GM12878 (cell line): ENCODE measurements around the gene MELTF. TPM values are rescaled to one million over a fixed set of nuclear protein-coding genes. Genes with fewer than 3 reads are reported as not detected.

Experiments
- ATAC-seq: fragments of 200-7000 bp; cut with Tn5 transposase; 3 replicates; pipeline ENCODE4 v1.9.1; 2020; ENCODE audit warnings: mild to moderate bottlenecking, moderate library complexity
- BruUV-seq: library from RNA; stranded (reverse); fragments of 400-500 nt; replicated peaks from 2 replicates; lab custom pipeline; 2021; lab: Mats Ljungman, UMichigan
- CTCF ChIA-PET: fragments of 300-600 bp; sonication (Branson Sonifier 250); formaldehyde crosslinking; extraction: SDS; loops from one replicate; lab custom pipeline; 2021; ENCODE audit warnings: inconsistent platforms; lab: Yijun Ruan, JAX
- POLR2A ChIA-PET: fragments of 350-600 bp; formaldehyde crosslinking; extraction: SDS; loops from one replicate; lab custom pipeline; 2021; ENCODE audit warnings: inconsistent platforms; lab: Charles Lee
- RAD21 ChIA-PET: fragments of 300-600 bp; sonication (Branson Sonifier 250); formaldehyde crosslinking; loops from one replicate; lab custom pipeline; 2023; ENCODE audit warnings: antibody characterized with exemption; ENCODE audit not compliant: unreplicated experiment; lab: Charles Lee
- SMC1A ChIA-PET: fragments of 300-600 bp; sonication (Branson Sonifier 250); formaldehyde crosslinking; loops from one replicate; lab custom pipeline; 2023; ENCODE audit not compliant: unreplicated experiment, uncharacterized antibody; lab: Charles Lee
- DNase-seq: peaks from one replicate; pipeline ENCODE4 v3.0.0-alpha.2; 2011; ENCODE audit warnings: low read depth, low spot score
- FAIRE-seq: peaks from 3 replicates; lab custom pipeline; 2011; peaks lifted over from hg19 to GRCh38; lab: Jason Lieb, UNC
- H2AFZ ChIP-seq: 2 replicates; pipeline ENCODE4 v1.6.0; 2011; ENCODE audit warnings: low read depth, low read length, control low read depth; ENCODE audit not compliant: control insufficient read depth
- H3K27ac ChIP-seq: 2 replicates; pipeline ENCODE4 v1.5.1; 2011; ENCODE audit warnings: control low read depth; ENCODE audit not compliant: control insufficient read depth, insufficient read depth
- H3K27me3 ChIP-seq, 2 experiments: replicated peaks in 1 of 2; 2 replicates each; pipeline versions ENCODE4 v1.6.0 to v1.6.1; 2011; ENCODE audit warnings: low read length in 1 of 2; ENCODE audit not compliant: control insufficient read depth in 2 of 2, insufficient read depth in 2 of 2
- H3K36me3 ChIP-seq, 2 experiments: 2 replicates each; pipeline ENCODE4 v1.5.1; 2011; ENCODE audit warnings: low read length in 1 of 2; ENCODE audit not compliant: control insufficient read depth in 2 of 2, insufficient read depth in 2 of 2
- H3K4me1 ChIP-seq: 2 replicates; pipeline ENCODE4 v1.6.1; 2011; ENCODE audit warnings: mild to moderate bottlenecking, low read length, moderate library complexity, mixed read lengths; ENCODE audit not compliant: control insufficient read depth, insufficient read depth
- H3K4me2 ChIP-seq: 2 replicates; pipeline ENCODE4 v1.6.0; 2011; ENCODE audit warnings: control low read depth; ENCODE audit not compliant: control insufficient read depth, insufficient read depth
- H3K4me3 ChIP-seq: fragments of 200-600 bp; sonication (generic); 2 replicates; pipeline ENCODE4 v1.5.1; 2016
- H3K79me2 ChIP-seq: 2 replicates; pipeline ENCODE4 v1.6.0; 2011; ENCODE audit warnings: low read length; ENCODE audit not compliant: control insufficient read depth, insufficient read depth
- H3K9ac ChIP-seq: 2 replicates; pipeline ENCODE4 v1.8.0; 2011; ENCODE audit warnings: low read length, control low read depth, mixed read lengths; ENCODE audit not compliant: control insufficient read depth, insufficient read depth
- H3K9me3 ChIP-seq: replicated peaks from 3 replicates; pipeline ENCODE4 v1.5.1; 2011; ENCODE audit warnings: mild to moderate bottlenecking, low read length; ENCODE audit not compliant: control insufficient read depth, insufficient read depth
- H4K20me1 ChIP-seq: 2 replicates; pipeline ENCODE4 v1.6.0; 2011; ENCODE audit not compliant: control insufficient read depth, insufficient read depth
- CEBPB ChIP-seq, 2 experiments: fragments of 150-350 bp in 1 of 2; IDR thresholded peaks; 2 replicates each; pipeline ENCODE4 v1.6.1; 2012 to 2014; ENCODE audit warnings: low read depth in 2 of 2, low read length in 2 of 2, borderline replicate concordance in 1 of 2, inconsistent platforms in 1 of 2
- ELK1 ChIP-seq: IDR thresholded peaks from 2 replicates; pipeline ENCODE4 v1.6.1; 2012; ENCODE audit warnings: low read depth, low read length, improper control_type of control experiment
- GATAD2B ChIP-seq: fragments of 450-650 bp; conservative IDR thresholded peaks from 2 replicates; pipeline ENCODE4 v1.6.1; 2017; ENCODE audit warnings: low read depth, mild to moderate bottlenecking, moderate library complexity
- LARP7 ChIP-seq: fragments of 450-650 bp; IDR thresholded peaks from 2 replicates; pipeline ENCODE4 v1.6.1; 2017; ENCODE audit warnings: mild to moderate bottlenecking
- MTA3 ChIP-seq: IDR thresholded peaks from 2 replicates; pipeline ENCODE4 v1.6.1; 2012; ENCODE audit warnings: low read length, inconsistent platforms, borderline replicate concordance
- NBN ChIP-seq: fragments of 450-650 bp; IDR thresholded peaks from 2 replicates; pipeline ENCODE4 v1.6.1; 2016
- NR2C2 ChIP-seq: IDR thresholded peaks from 2 replicates; pipeline ENCODE4 v1.6.1; 2011; ENCODE audit warnings: borderline replicate concordance, low read depth; ENCODE audit not compliant: control insufficient read depth, insufficient read length
- RFX5 ChIP-seq: IDR thresholded peaks from 2 replicates; pipeline ENCODE4 v1.6.1; 2011; ENCODE audit warnings: low read depth, low read length, improper control_type of control experiment
- RUNX3 ChIP-seq: IDR thresholded peaks from 2 replicates; pipeline ENCODE4 v1.6.1; 2012; ENCODE audit warnings: low read length, inconsistent platforms
- SREBF2 ChIP-seq: IDR thresholded peaks from 2 replicates; pipeline ENCODE4 v1.6.1; 2012; ENCODE audit warnings: mild to moderate bottlenecking, low read length
- STAT1 ChIP-seq: fragments of 450-650 bp; conservative IDR thresholded peaks from 2 replicates; pipeline ENCODE4 v1.6.1; 2014; ENCODE audit warnings: antibody characterized with exemption, mild to moderate bottlenecking
- TBL1XR1 ChIP-seq: IDR thresholded peaks from 2 replicates; pipeline ENCODE4 v1.6.1; 2012; ENCODE audit warnings: low read depth, low read length, improper control_type of control experiment
- ZNF274 ChIP-seq: IDR thresholded peaks from one replicate; pipeline ENCODE4 v1.8.0; 2011; ENCODE audit not compliant: insufficient read length, insufficient read depth
- whole genome bisulfite sequencing: methylation state at CpG from one replicate; pipeline ENCODE4 v1.1.6; 2016; ENCODE audit warnings: low lambda C conversion rate; ENCODE audit not compliant: insufficient replicate concordance, insufficient coverage; ENCODE audit errors: missing lambda C conversion rate; 5-methylcytosine and 5-hydroxymethylcytosine counted together
- in situ Hi-C: fragments of 300-500 bp; cut with MboI; formaldehyde crosslinking; loops from 9 replicates; pipeline ENCODE4 v1.14.3; 2018; ENCODE audit warnings: mixed read lengths
- intact Hi-C: fragments of 100-400 bp; cut with micrococcal nuclease; formaldehyde crosslinking; loops from one replicate; pipeline ENCODE4 v1.14.2; 2022; ENCODE audit not compliant: unreplicated experiment
- polyA plus RNA-seq, 11 experiments: library from polyadenylated mRNA; depleted of rRNA in 4 of 11; unstranded in 6 of 11; stranded (reverse) in 5 of 11; fragments of >200 nt; fragmentation: Nextera tagmentation in 4 of 11; fragmentation: Illumina TruSeq in 1 of 11; extraction: Ambion mirVana in 4 of 11; extraction: Trizol in 1 of 11; gene quantifications; 1 replicate in 1 of 11; 2 replicates in 10 of 11; pipeline versions ENCODE4 v1.2.1 to v1.2.3, GENCODE V29; 2011 to 2016; ENCODE audit warnings: inconsistent platforms in 2 of 11, missing spikeins in 2 of 11, low read depth in 1 of 11
- total RNA-seq, 4 experiments: library from RNA; depleted of rRNA in 3 of 4; stranded (reverse); fragments of >200 nt in 3 of 4; fragmentation: Illumina TruSeq in 1 of 4; extraction: Trizol in 1 of 4; gene quantifications; 2 replicates each; pipeline versions ENCODE4 v1.2.1 to v1.2.3, GENCODE V29; 2013 to 2021

The MELTF gene
- total and polyA plus RNA-seq, 10 of the 15 experiments (the other 5 are each of a cell fraction or from before 2014, with no cell fraction given): 0.55 to 49.1 (median 11.1) TPM

GRCh38 chr3:197001106-197001971 lies 28.3 kb downstream of the MELTF start (continued):
- TF ChIP-seq CEBPB (IDR thresholded peaks at IDR 0.05; ENCODE audit: borderline replicate concordance in 1 of 2, low read depth in 2 of 2, low read length in 2 of 2) (no peak), ZNF274 (no peak), NBN (0 out of 2 replicates have a peak, but pooled peaks have one; percentile 35), RFX5 (no peak), SREBF2 (no peak), LARP7 (no peak), NR2C2 (no peak), MTA3 (no peak), RUNX3 (no peak)
- TF ChIP-seq, all 136 proteins: peak for 19

- no peak overlapping the region for H3K4me2 ChIP-seq
- H3K4me3 ChIP-seq: no peak overlapping the region
- H3K79me2 ChIP-seq: no peaks in the 10 kb centered on the region
- FAIRE-seq (no peak), ATAC-seq (no peak), DNase-seq (no peak)
- intact Hi-C loops: no loop called here
- WGBS: 58% methylated on average over 5 of the region's 5 CpGs
- H3K27ac ChIP-seq: no peak overlapping the region
- no peak overlapping the region for H2AFZ ChIP-seq
- no peaks in the 10 kb centered on the region for H3K36me3 ChIP-seq
- no TSS peak for BruUV-seq
- no peak overlapping the region for H3K9ac ChIP-seq
- POLR2A ChIA-PET: no interaction called here
- TF ChIP-seq ELK1: no peak
- no peak for TF ChIP-seq TBL1XR1
- TF ChIP-seq STAT1: no peak
- no peak for TF ChIP-seq GATAD2B
- no peaks in the 10 kb centered on the region for H3K27me3 ChIP-seq
- RAD21 ChIA-PET: no interaction called here
- CTCF ChIA-PET: interaction anchor here (6.2 kb wide), 1 partner anchor 30 kb away, joined by 45 read pairs; the partner anchor contains the start of gene MELTF
- peaks cover 9% of the 10 kb centered on the region for H3K4me1 ChIP-seq
- no peaks in the 10 kb centered on the region; the same call in 2 of the 3 replicates for H3K9me3 ChIP-seq
- SMC1A ChIA-PET: no interaction called here
- in situ Hi-C loops: no loop called here
- H4K20me1 ChIP-seq: no peaks in the 10 kb centered on the region
These were observed 29.4 kb downstream of the MELTF start for GRCh38 chr3:197000211-197000610.
